ENCODE measurements around the gene TLR6.

Gene TLR6

DNA sequence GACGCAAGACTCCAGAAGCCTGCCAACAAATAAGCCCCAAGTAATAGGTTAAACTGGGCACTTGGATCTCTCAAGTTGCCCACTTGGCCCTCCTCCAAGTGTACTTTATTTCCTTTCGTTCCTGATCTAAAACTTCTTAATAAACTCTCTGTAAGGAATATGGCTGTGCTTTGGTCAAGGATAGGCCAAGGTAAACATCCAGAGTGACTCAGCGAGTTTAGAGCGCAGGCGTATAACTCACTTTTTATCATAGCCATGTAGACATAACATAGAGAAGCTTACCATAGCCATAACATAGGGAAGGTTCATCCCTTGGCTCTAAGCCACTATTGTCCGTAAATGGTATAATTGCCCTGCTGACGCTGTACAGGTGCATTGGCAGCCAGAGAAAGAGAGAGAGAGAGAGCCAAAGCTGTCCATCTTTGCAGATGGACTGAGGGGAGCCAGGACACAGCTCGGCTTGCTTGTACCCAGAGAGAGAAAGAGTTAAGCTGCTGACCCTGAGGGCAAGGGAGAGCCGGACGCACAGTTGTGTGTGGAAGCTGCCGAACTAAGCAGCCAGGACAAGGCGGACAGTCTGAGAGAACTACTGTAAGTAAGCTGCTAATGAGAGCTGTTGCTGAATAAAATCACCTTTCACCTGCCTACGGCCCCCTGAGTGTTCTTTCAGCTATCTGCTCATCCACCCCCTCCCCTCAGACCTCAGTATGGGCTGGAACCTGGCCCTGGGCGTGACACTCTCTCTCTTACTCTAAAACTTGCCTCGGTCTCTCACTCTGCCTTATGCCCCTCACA, 53.9 kb downstream of the TLR6 start:
- no peak for DNase-seq (ENCODE audit: extremely low read depth, insufficient read length)
- TF ChIP-seq, protein P1, sequence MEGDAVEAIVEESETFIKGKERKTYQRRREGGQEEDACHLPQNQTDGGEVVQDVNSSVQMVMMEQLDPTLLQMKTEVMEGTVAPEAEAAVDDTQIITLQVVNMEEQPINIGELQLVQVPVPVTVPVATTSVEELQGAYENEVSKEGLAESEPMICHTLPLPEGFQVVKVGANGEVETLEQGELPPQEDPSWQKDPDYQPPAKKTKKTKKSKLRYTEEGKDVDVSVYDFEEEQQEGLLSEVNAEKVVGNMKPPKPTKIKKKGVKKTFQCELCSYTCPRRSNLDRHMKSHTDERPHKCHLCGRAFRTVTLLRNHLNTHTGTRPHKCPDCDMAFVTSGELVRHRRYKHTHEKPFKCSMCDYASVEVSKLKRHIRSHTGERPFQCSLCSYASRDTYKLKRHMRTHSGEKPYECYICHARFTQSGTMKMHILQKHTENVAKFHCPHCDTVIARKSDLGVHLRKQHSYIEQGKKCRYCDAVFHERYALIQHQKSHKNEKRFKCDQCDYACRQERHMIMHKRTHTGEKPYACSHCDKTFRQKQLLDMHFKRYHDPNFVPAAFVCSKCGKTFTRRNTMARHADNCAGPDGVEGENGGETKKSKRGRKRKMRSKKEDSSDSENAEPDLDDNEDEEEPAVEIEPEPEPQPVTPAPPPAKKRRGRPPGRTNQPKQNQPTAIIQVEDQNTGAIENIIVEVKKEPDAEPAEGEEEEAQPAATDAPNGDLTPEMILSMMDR (IDR thresholded peaks at IDR 0.05; ENCODE audit: insufficient read depth, low read length, poor library complexity, severe bottlenecking): no peak
- H3K4me3 ChIP-seq (replicated peaks; ENCODE audit: low read depth, low read length): no peak overlapping the region; the same call in 1 of the 2 replicates
- no peaks in the 10 kb centered on the region for H3K27me3 ChIP-seq (replicated peaks; ENCODE audit: control insufficient read depth, insufficient read depth, low read length)
- H3K36me3 ChIP-seq (ENCODE audit: control insufficient read depth, insufficient read depth, low read length): peaks cover 17% of the 10 kb centered on the region

DNA sequence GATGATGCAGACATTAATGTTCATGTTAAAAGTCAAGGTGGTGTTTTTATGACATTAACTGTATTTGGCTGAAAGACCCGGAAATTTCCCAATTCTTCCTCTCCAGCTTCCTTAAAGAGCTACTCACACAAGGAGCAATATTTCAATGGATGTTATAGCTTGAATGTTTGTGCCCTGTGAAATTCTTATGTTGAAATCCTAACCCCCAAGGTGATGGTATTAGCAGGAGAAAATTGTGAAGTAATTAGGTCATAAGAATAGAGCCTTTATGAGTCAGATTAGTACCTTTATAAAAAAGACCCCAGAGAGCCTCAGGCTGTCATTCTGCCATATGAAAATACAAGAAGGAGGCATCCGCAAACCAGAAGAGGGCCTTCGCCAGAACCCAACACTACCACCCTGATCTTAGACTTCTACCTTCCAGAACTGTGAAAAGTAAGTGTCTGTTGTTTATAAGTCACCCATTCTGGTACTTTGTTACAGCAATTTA, 55.6 kb downstream of the TLR6 start:
- H3K4me3 ChIP-seq (replicated peaks; ENCODE audit: low read depth, low read length): no peak overlapping the region
- TF ChIP-seq, protein P1 (IDR thresholded peaks at IDR 0.05; ENCODE audit: insufficient read depth, low read length, poor library complexity, severe bottlenecking): no peak
- no peaks in the 10 kb centered on the region for H3K27me3 ChIP-seq (replicated peaks; ENCODE audit: control insufficient read depth, insufficient read depth, low read length)
- DNase-seq (ENCODE audit: extremely low read depth, insufficient read length): no peak
- peaks cover 18% of the 10 kb centered on the region for H3K36me3 ChIP-seq (ENCODE audit: control insufficient read depth, insufficient read depth, low read length)

DNA sequence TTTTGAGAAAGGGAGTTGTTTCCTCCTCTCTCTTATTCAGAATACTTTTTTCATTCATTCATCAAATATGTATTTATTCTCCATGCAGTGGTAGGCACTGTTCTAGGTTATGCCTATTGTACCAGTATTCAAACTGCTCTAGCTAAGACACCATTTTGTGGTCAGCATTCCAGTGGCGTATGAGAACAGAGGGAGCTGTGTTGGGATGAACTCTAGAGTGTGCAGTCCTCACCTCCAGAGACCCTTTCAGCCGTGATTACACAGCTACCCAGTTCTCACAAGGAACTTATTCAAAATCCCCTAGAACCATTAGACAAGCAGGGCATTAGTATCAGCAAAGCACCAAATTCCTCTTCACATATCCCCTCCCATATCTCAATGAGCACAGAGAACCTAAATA, 56.3 kb downstream of the TLR6 start:
- no peak for DNase-seq (ENCODE audit: extremely low read depth, insufficient read length)
- TF ChIP-seq, protein P1 (IDR thresholded peaks at IDR 0.05; ENCODE audit: insufficient read depth, low read length, poor library complexity, severe bottlenecking): no peak

DNA sequence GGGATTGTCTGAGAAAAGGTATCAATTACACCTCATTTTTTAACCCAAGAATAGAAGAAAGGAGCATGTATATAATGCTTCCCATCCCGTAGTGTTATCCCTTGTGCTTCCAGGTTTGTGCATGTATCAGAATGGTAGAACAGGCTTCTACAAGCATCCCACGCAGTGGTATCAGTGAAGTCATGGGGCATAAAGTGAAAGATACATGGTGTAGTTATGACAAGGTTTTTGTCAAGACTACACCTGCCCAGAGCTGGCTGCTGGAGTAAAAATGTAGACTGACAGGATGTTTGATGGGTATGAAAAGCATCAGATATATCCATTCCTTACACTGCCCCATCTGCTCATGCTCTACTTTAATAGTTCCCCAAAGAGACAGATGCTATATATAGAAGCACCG, 61.5 kb downstream of the TLR6 start:
- no peaks in the 10 kb centered on the region for H3K27me3 ChIP-seq (replicated peaks; ENCODE audit: control insufficient read depth, insufficient read depth, low read length)
- no peak overlapping the region for H3K4me3 ChIP-seq (replicated peaks; ENCODE audit: low read depth, low read length)
- no peak for DNase-seq (ENCODE audit: extremely low read depth, insufficient read length)
- H3K36me3 ChIP-seq (ENCODE audit: control insufficient read depth, insufficient read depth, low read length): peaks cover 12% of the 10 kb centered on the region
- TF ChIP-seq, protein P1 (IDR thresholded peaks at IDR 0.05; ENCODE audit: insufficient read depth, low read length, poor library complexity, severe bottlenecking): no peak

More for the DNA sequence above, 56.3 kb downstream of the TLR6 start:
- no peak overlapping the region for H3K4me3 ChIP-seq (replicated peaks; ENCODE audit: low read depth, low read length)
- peaks cover 18% of the 10 kb centered on the region for H3K36me3 ChIP-seq (ENCODE audit: control insufficient read depth, insufficient read depth, low read length)
- no peaks in the 10 kb centered on the region for H3K27me3 ChIP-seq (replicated peaks; ENCODE audit: control insufficient read depth, insufficient read depth, low read length)

DNA sequence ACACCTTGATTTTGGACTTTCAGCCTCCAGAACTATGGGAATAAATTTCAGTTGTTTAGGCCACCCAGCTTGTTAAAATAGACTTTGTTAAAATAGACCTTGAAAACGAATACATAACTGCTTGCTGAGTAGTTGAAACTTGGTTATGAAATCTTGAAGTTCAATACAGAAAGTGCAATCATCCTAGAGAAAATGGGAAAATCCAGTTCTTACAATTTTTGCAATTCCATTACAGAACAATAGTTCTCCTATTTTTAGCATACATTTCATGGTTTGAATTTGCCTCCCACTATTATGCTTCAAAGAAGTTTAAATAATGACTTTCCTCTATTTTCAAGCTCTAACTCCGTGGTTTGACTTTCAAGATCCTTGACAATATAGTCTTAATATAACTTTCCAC, 62.6 kb downstream of the TLR6 start:
- H3K4me3 ChIP-seq (replicated peaks; ENCODE audit: low read depth, low read length): no peak overlapping the region
- no peak for DNase-seq (ENCODE audit: extremely low read depth, insufficient read length)
- H3K27me3 ChIP-seq (replicated peaks; ENCODE audit: control insufficient read depth, insufficient read depth, low read length): no peaks in the 10 kb centered on the region
- TF ChIP-seq, protein P1 (IDR thresholded peaks at IDR 0.05; ENCODE audit: insufficient read depth, low read length, poor library complexity, severe bottlenecking): no peak
- H3K36me3 ChIP-seq (ENCODE audit: control insufficient read depth, insufficient read depth, low read length): peaks cover 5% of the 10 kb centered on the region
